Colonic mucosa (tissue), 4 donors: Measurements from ENCODE around the gene HTD2. TPM values are rescaled to one million over a fixed set of nuclear protein-coding genes. Genes with fewer than 3 reads are reported as not detected.

Experiments used
- DNase-seq: peaks from one replicate; pipeline ENCODE4 v3.0.0-alpha.2; 2020
- H3K27ac ChIP-seq: fragments of 200-600 bp; one replicate; pipeline ENCODE4 v1.8.0; 2021
- H3K27me3 ChIP-seq: fragments of 200-600 bp; one replicate; pipeline ENCODE4 v1.8.0; 2021
- H3K36me3 ChIP-seq: fragments of 200-600 bp; one replicate; pipeline ENCODE4 v1.8.0; 2021
- H3K4me1 ChIP-seq: fragments of 200-600 bp; one replicate; pipeline ENCODE4 v1.8.0; 2021; ENCODE audit warnings: mild to moderate bottlenecking
- H3K4me3 ChIP-seq: fragments of 200-600 bp; one replicate; pipeline ENCODE4 v1.8.0; 2021
- H3K9ac ChIP-seq, 2 donors: one replicate each; pipeline ENCODE4 v1.7.0; 2013; ENCODE audit warnings: control low read depth in 2 of 2, low read depth in 2 of 2, low read length in 2 of 2
- H3K9me3 ChIP-seq: fragments of 200-600 bp; one replicate; pipeline ENCODE4 v1.8.0; 2021
- intact Hi-C: fragments of 100-400 bp; cut with DNase I; formaldehyde crosslinking; loops from one replicate; pipeline ENCODE4 v1.14.1; 2022
- total RNA-seq, 2 donors: library from RNA; stranded (reverse); fragmentation: NEBNext Ultra II Directional in 1 of 2; extraction: Animal tissue kit (Norgen Biotek cat#: 25700) in 1 of 2; gene quantifications; one replicate each; pipeline ENCODE4 v1.2.1, GENCODE V29; 2021
- TF ChIP-seq, protein P1 (sequence below): fragments of 200-600 bp; IDR thresholded peaks from one replicate; pipeline ENCODE4 v1.8.0; 2022; ENCODE audit warnings: antibody characterized with exemption, mild to moderate bottlenecking
- donor health status: healthy.
- donor health status: DM: no; HTN: no; CAD: no.
- donor health status: DM: no; HTN: no; CAD: no.

Gene HTD2
- total RNA-seq, 2 donors from 2014 or later: 9.6 to 13.6 TPM

DNA sequence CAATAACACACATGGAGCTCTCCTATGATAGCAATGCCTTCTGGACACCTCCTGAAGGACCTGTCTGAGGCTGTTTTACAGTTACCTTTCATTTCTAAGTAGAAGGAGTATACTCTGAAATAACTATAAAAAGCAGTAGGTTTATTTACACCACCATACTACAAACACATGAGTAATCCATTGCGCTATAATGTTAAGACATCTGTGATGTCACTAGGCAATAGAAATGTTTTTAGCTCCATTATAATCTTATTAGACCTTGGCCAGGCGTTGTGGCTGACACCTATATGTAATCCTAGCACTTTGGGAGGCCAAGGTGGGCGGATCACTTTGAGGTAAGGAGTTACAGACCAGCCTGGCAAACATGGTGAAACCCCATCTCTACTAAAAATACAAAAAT lies 51.1 kb downstream of the HTD2 start:
- DNase-seq: no peak

DNA sequence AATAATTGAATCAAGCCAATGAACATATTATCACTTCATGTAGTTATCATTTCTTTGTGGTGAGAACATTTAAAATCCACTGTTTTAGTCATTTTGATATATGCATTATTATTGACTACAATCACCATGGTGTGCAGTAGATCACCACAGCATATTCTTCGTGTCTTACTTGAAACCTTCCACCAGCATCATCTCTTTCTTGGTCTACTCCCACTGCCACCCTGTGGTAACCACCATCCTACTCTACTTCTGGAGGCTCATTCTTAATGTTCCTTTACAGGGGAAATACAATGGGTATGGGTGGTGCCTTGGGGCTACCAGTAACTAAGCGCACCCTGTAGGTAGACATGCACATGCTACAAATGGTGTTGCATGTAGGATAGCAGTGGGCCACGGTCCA lies 51.8 kb downstream of the HTD2 start:
- Histone ChIP-seq H3K9me3 (no peaks in the 10 kb centered on the region), H3K36me3 (no peaks in the 10 kb centered on the region), H3K4me1 (no peaks in the 10 kb centered on the region), H3K27me3 (no peaks in the 10 kb centered on the region), H3K4me3 (no peak overlapping the region), H3K27ac (no peak overlapping the region), H3K9ac (no peak overlapping the region)
- DNase-seq: no peak
- TF ChIP-seq, protein P1, sequence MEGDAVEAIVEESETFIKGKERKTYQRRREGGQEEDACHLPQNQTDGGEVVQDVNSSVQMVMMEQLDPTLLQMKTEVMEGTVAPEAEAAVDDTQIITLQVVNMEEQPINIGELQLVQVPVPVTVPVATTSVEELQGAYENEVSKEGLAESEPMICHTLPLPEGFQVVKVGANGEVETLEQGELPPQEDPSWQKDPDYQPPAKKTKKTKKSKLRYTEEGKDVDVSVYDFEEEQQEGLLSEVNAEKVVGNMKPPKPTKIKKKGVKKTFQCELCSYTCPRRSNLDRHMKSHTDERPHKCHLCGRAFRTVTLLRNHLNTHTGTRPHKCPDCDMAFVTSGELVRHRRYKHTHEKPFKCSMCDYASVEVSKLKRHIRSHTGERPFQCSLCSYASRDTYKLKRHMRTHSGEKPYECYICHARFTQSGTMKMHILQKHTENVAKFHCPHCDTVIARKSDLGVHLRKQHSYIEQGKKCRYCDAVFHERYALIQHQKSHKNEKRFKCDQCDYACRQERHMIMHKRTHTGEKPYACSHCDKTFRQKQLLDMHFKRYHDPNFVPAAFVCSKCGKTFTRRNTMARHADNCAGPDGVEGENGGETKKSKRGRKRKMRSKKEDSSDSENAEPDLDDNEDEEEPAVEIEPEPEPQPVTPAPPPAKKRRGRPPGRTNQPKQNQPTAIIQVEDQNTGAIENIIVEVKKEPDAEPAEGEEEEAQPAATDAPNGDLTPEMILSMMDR: no peak
- intact Hi-C loops: no loop called here

More for the DNA sequence above, 51.1 kb downstream of the HTD2 start:
- Histone ChIP-seq H3K4me3 (no peak overlapping the region), H3K27me3 (no peaks in the 10 kb centered on the region), H3K4me1 (no peaks in the 10 kb centered on the region), H3K9ac (no peak overlapping the region), H3K27ac (no peak overlapping the region), H3K9me3 (no peaks in the 10 kb centered on the region), H3K36me3 (no peaks in the 10 kb centered on the region)
- TF ChIP-seq, protein P1: no peak
- intact Hi-C loops: no loop called here

DNA sequence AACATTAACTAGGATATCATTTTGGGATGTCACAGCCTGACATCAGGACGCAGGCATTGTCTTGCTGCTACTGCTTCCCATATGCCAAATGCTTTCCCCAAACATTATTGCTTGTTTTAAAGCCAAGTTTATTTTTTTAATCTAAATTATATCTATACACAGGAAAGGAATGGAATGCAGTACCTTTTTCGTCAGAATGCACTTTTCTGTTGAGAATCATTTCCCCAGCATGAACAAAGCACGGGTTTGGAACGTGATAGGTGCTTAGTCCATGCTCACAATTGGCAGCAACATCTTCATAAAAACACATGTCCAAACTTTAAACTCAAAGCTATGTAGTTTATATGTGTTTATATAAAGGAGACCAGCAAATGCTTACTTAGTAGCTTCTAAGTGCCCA lies 52.5 kb downstream of the HTD2 start:
- DNase-seq: no peak
- TF ChIP-seq, protein P1: no peak
- H3K36me3 ChIP-seq: no peaks in the 10 kb centered on the region
- H3K9ac ChIP-seq: no peak overlapping the region
- no peak overlapping the region for H3K4me3 ChIP-seq
- H3K9me3 ChIP-seq: no peaks in the 10 kb centered on the region
- no peaks in the 10 kb centered on the region for H3K27me3 ChIP-seq
- H3K4me1 ChIP-seq: no peaks in the 10 kb centered on the region
- no peak overlapping the region for H3K27ac ChIP-seq
- intact Hi-C loops: no loop called here

DNA sequence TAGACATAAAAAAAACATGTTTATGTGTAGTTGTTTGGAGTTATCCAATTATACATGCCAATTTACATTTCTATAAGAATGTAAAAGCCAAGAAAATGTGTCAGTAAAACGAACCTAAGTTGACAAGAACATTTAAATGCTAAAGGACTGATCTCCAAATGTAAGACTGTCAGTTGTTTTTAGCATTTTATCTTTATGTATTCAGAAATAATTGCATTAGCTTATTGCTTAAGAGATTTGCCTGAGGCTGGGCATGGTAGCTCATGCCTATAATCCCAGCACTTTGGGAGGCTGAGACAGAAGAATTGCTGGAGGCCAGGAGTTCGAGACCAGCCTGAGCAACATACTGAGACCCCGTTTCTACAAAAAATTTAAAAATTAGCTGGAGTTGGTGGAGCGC lies 53.3 kb downstream of the HTD2 start:
- no peak for DNase-seq
- Histone ChIP-seq H3K27ac (no peak overlapping the region), H3K4me3 (no peak overlapping the region), H3K4me1 (no peaks in the 10 kb centered on the region), H3K36me3 (no peaks in the 10 kb centered on the region), H3K9ac (no peak overlapping the region), H3K27me3 (no peaks in the 10 kb centered on the region), H3K9me3 (no peaks in the 10 kb centered on the region)
- TF ChIP-seq, protein P1: no peak
- intact Hi-C loops: no loop called here

DNA sequence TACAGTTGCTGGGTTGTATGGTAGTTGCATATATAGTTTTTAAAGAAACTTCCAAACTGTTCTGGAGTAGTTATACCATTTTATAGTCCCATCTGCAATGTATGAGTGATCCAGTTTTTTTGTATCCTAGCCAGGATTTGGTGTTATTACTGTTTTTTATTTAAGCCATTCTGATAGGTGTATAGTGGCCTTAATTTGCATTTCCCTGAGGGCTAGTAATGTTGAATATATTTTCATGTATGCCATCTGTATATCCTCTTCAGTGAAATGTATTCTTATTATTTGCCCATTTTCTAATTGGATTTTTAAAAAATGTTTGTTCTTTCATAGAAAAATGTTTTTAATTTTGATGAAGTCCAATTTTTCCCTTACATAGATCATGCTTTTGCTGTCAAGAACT lies 55.5 kb downstream of the HTD2 start:
- no peaks in the 10 kb centered on the region for H3K36me3 ChIP-seq
- no peak for DNase-seq
- H3K27me3 ChIP-seq: no peaks in the 10 kb centered on the region
- H3K4me3 ChIP-seq: no peak overlapping the region
- TF ChIP-seq, protein P1: no peak
- no peak overlapping the region for H3K9ac ChIP-seq
- intact Hi-C loops: no loop called here
- no peak overlapping the region for H3K27ac ChIP-seq
- H3K9me3 ChIP-seq: no peaks in the 10 kb centered on the region
- no peaks in the 10 kb centered on the region for H3K4me1 ChIP-seq

DNA sequence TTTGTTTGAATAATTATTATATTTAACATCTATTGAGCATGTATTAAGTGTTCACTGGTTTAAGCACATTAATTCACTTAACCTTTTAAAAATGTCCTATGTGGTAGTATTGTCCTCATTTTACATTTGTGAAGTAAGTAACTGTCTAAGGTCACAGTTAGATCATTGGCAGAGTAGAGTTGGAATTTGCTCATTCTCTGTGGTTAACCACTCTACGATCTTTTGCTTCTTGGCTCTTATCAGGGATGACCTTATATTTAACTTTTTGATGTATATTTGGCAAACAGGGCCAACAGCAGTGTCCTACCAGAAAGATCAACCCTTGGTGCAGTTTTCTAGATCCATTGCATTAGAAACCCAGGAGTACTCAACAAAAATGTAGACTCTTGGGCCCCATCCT lies 60.4 kb downstream of the HTD2 start:
- Histone ChIP-seq H3K4me1 (no peaks in the 10 kb centered on the region), H3K9ac (no peak overlapping the region), H3K36me3 (no peaks in the 10 kb centered on the region), H3K4me3 (no peak overlapping the region), H3K27ac (no peak overlapping the region), H3K27me3 (no peaks in the 10 kb centered on the region), H3K9me3 (no peaks in the 10 kb centered on the region)
- TF ChIP-seq, protein P1: no peak
- intact Hi-C loops: no loop called here
- no peak for DNase-seq
